Fibroblast of peridontal ligament (primary cell): ENCODE measurements around the gene FSTL3.
A peak's percentile ranks its signal among the peaks of the same experiment; 100 is the strongest.
"Not testable (repeated sequence)": the region's sequence is repeated elsewhere in the genome, so short reads cannot be mapped to it uniquely, and the experiment has no call there.

ENCODE experiments used
- DNase-seq: peaks from one replicate; pipeline ENCODE4 v3.0.0-alpha.2; 2010; ENCODE audit errors: extremely low read depth

FSTL3 gene

GRCh38 chr19:682678-683320 is 6.6 kb downstream of the FSTL3 start:
- no peak for DNase-seq

- DNase-seq, result no peak
Measured at GRCh38 chr19:685454-685931, 9.3 kb downstream of the FSTL3 start.

- no peak for DNase-seq
Measured at GRCh38 chr19:686589-687297, 10.6 kb downstream of the FSTL3 start.

GRCh38 chr19:687569-688166 is 11.5 kb downstream of the FSTL3 start:
- no peak for DNase-seq

GRCh38 chr19:688214-688613 is 12.0 kb downstream of the FSTL3 start:
- DNase-seq, result peak; percentile 49

GRCh38 chr19:688992-689391 is 12.8 kb downstream of the FSTL3 start:
- no peak for DNase-seq

GRCh38 chr19:690203-690602 is 14.0 kb downstream of the FSTL3 start:
- no peak for DNase-seq

- no peak for DNase-seq
Measured at GRCh38 chr19:694481-695351, 18.5 kb downstream of the FSTL3 start.

GRCh38 chr19:695352-695949 is 19.3 kb downstream of the FSTL3 start, which contains the start of gene PRSS57:
Gene PRSS57 (minus strand): TSS chr19:695452. CDS start chr19:695430, 22 bp downstream.
- DNase-seq, result no peak

GRCh38 chr19:698529-698928 is 22.3 kb downstream of the FSTL3 start:
- not testable (repeated sequence) for DNase-seq

GRCh38 chr19:699885-700284 is 23.7 kb downstream of the FSTL3 start:
- DNase-seq, result not testable (repeated sequence)

- not testable (repeated sequence) for DNase-seq
Measured at GRCh38 chr19:702847-703246, 26.7 kb downstream of the FSTL3 start.

- DNase-seq, result no peak
Measured at GRCh38 chr19:703329-703650, 27.1 kb downstream of the FSTL3 start.

- no peak for DNase-seq
Measured at GRCh38 chr19:703651-704446, 27.7 kb downstream of the FSTL3 start.

GRCh38 chr19:704447-704741 is 28.2 kb downstream of the FSTL3 start:
- DNase-seq, result no peak

GRCh38 chr19:708154-709143 is 32.3 kb downstream of the FSTL3 start, which contains the start of gene PALM:
Gene PALM (plus strand): TSS chr19:708935. CDS start chr19:709147, 212 bp downstream.
- DNase-seq, result no peak

GRCh38 chr19:709196-709964 is 33.2 kb downstream of the FSTL3 start:
- DNase-seq, result no peak

GRCh38 chr19:709965-710571 is 33.9 kb downstream of the FSTL3 start:
- DNase-seq, result no peak
